ENCODE results near the gene XRCC3.

Gene XRCC3

DNA sequence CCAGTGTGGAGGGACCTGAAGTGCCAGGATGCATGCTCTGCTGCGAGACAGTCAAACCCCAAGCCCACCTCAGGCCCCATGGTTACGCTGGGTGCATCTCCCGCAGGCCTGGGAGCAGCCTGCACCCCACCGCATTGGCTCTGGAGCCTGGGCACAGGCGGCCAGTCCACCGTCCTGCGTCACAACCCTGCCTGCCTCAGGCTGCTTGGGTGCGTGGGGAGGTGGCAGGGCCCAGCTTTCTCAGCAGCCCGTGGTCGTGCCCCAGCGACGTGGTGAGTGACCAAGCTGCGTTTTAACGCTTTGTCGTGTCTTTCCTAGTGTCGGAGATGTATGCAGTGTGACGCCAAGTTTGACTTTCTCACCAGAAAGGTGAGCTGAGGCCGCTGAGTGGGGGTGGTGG lies 11.2 kb upstream of the XRCC3 start:
- no peak for DNase-seq (ENCODE audit: low spot score)

DNA sequence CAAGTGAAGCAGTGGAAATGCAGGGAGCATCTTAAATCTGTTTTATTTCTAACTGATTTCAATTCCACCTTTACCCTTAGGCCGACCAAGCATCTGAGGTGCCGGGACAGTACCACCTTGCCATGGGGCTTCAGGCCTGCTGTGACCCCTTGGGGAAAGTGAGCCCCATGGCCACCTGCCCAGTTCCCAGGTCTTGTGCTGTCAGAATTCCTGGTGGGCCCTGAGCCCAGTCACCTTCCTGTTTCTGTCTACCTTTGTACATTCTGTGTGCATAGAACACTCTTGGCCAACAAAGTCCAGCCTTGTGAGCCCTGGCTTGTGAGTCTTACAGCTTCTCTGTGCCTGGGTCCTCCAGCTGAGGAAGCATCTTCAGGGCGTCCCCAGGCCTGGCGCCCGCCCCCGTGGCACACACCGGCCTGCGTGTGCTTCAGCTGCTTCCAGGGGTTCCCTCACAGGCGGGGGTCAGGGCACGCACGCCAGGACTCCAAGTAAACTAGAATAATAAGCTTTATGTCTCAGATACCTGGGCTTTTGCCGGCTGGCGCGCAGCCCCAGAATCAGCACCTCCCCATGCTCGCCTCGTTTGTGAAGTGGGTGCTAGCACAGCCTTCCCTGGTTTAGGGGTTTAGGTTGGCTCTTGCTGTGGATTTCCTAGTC lies 10.6 kb upstream of the XRCC3 start:
- DNase-seq (ENCODE audit: low spot score), result no peak

DNA sequence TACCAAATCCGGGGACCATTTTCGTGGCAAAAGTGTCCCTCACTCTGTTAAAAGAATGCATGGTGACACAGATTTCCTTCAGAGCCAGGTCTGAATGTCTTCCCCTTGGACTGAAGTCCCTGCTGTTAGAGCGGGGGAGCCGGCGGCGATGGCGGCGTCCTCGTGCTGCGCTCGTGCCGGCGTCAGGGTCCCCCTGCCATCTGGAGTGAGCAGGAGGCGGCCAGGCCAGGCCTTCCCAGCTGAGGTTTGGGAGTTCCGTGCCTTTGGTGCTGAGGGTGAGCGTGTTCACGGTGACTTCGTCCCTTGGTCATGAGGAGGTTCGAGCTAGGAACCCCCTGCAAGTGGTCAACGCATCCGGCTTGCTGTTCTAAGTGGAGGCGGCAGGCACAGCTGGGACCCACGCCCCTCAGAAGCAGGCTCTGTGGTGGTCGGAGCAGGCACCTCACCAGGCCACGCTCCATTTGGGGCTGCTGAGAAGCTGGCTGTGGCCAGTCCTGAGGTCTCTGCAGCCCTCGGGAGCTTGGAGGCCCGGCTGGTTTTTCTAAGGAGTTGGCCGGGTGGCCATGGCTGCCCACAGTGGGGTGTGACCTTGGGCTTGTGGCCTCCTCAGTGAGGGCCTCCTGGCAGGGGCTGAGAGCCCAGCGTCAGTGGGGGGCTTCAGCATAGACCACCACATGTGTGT lies 9.9 kb upstream of the XRCC3 start:
- no peak for DNase-seq (ENCODE audit: low spot score)

DNA sequence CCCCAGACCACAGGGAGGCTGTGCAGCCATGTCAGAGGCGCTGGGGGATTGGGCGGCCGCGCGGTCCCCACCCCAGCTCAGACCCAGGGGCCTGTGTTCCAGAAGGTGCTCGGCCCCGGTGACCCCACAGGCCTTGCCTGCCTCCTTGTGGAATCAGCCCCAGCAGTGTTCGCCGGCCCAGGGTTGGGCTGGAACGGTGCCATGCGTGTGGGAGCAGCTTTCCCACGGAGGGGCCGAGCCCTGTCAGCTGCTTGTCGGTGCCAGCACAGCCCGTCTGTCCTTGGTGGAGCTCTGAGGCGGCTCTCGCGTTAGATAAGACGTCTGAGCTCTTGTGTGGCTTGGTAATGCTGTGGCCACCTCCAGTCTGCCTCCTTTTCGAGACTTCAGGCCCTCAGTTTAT lies 8.9 kb upstream of the XRCC3 start:
- DNase-seq (ENCODE audit: low spot score), result no peak

DNA sequence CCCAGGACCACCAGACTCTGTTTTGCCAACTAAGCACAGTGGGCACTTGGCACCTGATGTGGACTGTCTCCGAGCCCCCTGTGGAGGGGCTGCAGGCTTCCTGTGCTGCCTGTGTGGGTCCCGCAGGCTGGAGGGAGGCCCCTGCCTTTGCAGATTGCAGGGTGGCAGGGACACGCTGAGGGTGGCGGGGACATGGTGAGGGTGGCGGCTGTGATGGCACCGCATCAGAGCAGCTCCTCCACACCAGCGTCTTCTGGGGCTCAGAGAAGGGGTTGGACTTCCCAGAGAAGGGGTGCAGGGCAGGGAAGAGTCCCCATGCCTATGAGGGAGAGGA lies 8.5 kb upstream of the XRCC3 start:
- DNase-seq (ENCODE audit: low spot score), result no peak

DNA sequence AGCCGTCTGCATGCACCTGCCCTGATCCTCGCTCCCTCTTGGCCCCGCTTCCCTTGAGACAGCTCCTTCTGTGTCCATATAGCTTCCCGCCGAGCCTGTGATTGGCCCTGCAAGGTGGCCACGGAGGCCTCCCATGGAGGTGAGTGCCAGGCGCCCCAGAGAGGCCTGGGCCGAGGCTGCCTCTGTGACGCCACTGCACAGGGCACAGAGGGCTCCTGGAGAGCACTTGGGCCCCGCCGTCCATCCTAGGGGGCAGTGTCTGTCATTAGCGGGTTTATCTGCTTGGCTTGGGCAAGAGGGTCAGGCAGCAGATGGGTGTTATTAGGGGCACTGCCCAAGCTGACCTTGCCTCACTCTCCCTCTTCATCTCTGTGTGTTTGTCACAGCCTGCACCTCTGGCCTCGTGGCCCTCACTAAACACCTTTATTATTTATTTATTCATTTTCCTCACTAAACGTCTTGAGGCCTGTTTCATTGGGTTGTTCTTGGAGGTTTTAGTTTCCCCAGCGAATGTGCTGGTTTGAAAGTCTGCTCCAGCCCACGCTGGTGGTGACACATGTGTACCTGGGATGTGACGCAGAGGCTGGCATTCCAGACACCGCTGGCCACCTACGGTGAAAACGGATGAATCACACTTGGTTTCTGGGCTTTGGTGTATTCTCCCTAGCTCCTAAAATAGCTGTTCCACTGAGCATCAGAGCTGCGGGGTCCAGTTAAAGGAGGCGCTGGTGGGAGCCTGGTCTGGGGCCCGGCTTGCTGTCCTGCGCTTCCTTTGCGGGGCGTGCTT lies 6.3 kb upstream of the XRCC3 start:
- no peak for DNase-seq (ENCODE audit: low spot score)

DNA sequence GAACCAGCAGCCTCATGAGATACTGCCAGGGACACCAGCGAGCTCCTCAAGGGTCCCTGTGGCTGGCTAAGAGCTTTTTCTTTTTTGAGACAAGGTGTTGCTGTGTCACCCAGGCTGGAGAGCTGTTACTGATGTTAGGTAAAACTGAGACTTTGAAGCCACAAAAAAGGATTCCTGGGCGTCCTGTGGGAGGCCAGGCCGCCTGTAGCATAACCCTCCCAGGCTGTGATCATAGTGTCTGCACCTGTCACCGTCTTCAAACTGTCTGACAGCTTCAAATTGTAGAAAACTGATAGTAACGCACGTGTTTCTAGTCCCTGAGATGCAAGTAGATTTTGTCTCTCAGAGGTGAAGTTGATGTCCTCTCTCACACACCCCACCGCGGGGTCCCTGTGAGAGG lies 4.5 kb upstream of the XRCC3 start:
- DNase-seq (ENCODE audit: low spot score), result no peak

DNA sequence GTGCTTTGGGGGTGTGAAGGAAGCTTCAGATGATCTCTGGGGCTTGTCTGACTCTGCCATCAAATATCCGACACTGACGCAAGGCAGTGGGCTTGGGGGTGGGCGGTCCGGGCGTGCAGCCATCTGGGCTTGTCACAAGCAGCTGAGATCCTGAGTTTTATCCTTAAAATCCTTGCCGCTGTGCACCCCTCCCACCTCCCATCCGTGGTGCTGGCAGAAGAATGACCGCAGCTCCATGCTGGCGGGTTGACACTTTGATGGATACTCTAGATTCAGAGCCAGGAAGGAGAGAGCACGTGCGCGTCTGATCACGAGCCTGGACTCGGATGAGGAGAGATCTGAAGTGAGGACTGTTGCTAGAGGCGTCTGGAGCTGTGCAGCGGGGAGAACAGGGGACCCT lies 3.3 kb upstream of the XRCC3 start:
- no peak for DNase-seq (ENCODE audit: low spot score)

DNA sequence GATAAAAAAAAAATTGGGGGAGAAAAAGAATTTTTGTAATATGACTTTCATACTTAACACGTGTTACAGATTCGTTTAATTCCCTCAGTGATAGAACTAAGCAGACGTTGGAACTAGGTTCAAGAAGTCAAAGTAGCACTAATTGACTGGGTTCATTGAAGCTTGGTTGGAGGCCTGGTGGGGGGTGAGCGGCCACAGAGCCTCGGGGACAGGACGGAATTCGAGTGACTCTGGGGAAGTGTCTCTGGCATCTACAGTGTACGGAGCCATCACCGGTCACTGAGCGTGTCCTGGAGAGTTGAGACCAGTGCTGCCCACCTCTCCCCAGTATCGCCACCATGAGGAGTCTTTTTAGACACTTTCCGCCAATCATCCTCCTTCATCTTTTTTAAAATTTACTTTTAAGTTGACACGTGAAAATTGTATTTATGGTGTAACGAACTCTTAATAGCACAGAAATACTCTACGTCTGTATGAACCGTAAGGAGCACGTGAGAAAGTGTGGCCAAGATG lies 1.7 kb upstream of the XRCC3 start:
- DNase-seq (ENCODE audit: low spot score), result no peak

DNA sequence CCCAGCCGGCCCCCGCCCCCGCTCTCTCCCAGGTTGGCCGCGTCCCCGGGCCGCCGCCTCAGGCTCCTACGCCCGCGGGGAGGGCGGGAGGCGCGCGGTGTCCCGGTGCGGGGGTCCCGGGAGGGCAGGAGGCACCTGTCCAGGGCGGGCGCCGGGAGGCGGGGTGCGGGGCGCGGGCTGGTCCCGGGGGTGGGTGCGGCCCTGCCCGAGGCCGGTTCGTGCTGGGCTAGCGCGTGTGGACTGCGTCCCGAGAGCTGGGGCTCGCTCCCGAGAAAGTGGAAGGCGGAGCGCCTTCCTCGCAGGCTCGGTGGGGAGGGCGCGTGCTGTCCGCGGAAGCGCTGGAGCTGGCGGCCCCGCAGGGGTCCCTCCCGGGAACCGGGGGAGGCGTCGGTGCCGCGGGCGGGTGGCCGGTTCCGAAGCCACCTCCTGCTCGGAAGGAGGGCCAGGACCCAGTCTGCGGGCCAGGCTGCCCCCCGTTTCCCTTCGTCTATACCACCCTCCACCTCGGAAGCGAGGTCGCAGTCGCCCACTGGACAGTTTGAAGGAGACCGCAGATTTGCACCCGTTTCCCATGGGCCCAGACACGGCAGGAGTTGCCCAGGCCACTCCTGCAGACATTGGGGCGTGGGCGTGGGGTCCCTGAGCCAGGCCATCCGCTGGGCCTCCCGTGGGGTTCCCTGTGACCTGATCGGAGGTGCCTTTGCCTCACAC lies 995 bp upstream of the XRCC3 start:
- DNase-seq (ENCODE audit: low spot score), result no peak

DNA sequence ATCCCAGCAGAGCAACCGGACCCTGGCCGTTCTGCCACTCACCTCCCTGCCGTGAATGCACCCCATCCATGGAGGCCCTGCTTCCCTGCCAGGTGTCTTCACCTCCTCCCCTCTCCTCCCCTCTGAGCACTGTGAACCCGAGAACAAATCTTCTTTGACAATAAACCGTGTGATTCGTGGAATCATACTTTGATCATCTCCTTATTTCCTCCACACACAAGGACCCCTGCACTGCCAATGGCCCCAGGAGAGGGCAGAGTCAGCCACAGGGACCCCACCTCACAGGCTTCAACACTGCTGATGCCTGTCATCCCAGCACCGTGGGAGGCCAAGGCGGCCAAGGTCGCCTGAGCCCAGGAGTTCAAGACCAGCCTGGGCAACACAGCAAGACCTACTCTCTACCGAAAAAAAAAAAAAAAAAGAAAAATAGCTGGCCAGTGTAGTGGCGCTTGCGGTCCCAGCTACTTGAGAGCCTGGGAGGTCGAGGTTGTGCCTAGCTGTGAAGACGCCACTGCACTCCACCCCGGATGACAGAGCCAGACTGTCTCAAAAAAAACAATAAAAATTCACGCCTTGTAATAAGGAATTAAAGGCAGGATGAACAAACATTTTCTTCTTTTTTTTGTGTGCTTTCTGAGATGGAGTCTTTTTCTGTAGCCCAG lies 1.1 kb downstream of the XRCC3 start:
- DNase-seq (ENCODE audit: low spot score), result no peak

DNA sequence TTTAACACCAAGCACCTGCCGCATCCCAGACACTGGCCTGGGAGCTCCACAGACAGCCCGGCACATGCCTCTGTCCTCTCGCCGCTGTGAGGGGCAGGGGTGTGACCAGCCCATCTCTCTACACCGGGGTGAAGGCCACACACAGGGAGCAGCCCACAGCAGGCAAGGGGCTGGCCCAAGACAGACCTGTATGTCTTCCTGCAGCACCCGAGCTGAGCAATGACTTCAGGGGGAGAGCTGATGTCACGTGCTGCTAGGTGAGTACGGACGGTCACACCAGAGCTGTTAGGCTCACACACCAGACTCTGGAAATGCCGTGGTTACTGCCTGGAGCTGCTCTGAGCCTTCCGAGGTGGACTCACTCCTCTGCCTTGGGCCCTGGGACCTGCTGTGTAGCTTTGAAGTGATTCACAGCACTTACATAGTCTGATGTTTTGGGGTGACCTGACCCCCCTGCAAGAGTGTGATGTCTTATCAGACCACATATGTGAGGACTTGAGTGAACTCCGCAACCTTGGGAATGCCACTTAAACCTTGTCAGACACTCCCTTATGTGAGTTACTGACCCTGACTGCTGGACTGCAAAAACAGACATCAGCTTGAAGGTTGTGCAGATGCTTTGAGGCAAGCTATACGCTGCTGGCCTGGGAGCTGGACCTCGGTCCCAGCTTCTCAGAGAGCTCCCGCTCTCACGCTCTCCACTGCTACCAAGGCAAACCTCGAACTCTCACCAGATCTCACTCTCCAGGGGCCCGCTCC lies 1.8 kb downstream of the XRCC3 start:
- no peak for DNase-seq (ENCODE audit: low spot score)

DNA sequence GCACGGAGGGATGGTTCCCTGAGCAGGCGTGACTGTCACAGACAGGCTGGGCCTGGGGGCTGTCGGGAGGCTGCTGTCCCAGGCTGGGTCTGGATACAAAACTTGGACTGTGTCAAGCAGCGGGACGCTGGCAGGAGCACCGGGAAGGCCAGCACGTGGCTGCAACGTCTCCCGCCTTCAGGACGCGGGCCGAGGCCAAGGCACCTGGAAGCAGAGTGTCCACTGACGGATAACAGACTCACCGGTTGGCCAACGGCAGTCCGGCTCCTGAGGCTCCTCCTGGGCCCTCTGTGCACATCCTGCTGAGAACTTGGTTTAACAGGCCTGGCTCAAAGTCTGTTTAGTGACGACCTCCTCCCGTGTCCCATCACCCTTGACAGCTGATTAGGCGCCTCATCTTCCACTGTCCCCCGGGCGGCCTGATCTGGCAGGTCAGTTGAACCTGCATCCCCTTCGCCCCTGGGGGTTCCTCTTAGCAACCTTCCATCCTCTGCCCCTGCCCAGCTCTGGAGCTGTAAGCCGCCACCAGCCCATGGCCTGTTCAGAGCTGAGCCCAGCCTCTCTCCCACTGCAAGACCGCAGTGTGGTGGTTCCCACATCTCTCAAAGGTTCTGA lies 2.5 kb downstream of the XRCC3 start:
- DNase-seq (ENCODE audit: low spot score), result no peak

DNA sequence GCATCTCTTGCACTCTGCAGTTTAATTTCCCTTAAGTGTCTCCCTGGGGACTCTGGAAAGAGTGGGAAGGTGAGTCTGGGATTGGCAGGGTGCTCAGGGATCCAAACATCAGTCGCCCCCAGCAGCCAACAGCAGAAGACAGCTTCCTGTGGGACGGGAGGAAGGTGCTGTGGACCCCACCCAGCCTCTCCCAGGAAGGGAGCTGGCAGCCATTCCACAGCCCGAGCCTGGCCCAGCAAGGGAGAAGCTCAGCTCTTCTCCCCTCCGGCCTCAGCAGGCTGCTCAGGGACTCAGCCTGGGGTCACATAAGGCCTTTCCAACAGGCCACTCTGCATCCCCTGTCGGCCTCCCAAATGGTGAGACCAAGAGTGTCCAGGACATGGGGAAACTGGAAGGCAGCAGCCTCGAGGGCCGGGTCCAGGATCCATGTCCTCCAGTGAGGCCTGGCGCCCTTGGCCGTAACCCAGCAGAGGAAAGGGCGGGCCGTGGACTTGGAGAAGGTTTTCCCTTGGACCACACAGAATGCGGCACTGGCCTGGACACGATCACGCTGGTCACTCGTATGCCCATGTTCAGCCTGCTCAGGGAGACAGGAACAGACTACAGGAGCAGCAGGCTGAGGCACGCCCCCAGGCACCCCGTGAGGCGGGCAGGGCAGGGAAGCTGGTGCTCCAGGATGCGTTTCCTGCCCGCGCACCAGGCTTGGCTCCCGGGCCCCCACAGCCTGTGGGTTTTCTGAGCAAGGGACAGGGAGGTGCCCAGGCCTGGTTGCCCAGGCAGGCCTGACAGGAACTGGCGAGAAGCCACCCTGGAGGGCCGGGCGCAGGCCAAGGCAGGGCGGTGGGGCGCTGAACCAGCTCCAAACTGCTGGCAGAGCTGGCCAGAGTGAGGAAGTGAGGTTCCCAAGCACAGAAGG lies 3.5 kb downstream of the XRCC3 start:
- DNase-seq (ENCODE audit: low spot score), result no peak

DNA sequence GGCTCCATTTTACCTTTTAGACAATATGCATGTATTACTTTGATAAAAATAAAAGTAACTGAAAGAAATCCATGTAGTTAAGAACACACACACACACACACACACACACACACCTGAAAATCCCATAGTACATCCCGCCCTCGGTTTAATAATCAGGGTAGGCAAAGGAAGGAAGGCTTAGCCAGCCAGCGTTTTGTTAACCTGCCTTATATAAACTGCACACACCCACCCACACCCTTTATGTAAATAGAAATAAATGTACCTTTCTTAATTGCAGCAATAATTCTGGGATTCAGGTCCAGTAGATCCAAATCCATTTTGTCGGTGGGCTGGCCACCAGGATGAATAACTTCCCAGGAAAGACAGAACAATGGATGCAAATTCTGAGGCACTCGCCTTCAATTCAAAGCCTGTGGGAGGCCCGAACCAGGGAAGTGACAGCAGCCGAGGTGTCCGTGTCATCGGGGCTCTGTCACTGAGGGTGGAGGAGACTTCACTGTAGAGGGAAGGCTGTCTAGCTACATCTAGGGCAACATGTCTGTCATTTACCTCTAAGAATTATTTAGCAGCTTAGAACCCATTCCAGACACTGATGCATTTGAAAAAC lies 4.4 kb downstream of the XRCC3 start:
- no peak for DNase-seq (ENCODE audit: low spot score)

DNA sequence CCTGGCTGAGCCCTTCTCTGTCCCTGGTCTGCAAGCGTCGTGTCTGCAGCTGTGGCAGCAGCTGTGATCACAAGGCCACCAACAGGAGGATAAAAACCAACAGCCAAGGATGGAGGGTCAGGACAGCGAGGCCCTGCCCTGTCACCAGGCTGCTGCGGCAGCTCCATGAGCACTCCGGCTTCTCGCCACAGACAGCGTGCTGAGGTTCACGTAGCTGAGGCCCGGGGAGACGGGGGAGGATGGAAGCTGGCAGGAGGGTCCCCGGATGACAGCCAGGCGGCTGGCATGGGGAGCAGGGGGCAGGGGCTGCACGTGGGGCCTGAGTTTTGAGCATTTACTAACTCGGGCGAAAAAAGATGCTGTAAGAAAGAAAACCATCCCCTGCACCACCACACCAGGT lies 5.4 kb downstream of the XRCC3 start:
- no peak for DNase-seq (ENCODE audit: low spot score)

DNA sequence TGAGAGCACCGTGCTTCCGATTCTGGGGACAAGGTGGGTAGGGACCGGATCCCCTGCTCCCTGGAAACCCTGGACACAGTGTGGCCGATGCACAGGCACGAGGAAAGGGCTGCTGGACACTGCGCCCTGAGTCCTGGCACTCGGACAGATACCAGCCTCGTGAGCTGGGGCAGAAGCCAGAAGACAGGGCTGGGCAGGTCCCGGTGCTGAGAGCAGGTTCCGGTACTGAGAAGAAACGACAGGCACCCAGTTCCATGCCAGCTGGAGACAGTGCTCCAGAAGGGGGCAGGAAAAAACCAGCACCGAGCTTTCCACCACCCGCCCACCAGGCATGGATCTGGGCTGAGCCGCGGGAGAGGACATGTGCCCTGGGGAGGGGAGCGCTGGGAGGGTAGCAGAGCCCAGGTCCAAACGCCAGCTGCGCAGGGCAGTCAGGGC lies 6.5 kb downstream of the XRCC3 start:
- DNase-seq (ENCODE audit: low spot score), result no peak

DNA sequence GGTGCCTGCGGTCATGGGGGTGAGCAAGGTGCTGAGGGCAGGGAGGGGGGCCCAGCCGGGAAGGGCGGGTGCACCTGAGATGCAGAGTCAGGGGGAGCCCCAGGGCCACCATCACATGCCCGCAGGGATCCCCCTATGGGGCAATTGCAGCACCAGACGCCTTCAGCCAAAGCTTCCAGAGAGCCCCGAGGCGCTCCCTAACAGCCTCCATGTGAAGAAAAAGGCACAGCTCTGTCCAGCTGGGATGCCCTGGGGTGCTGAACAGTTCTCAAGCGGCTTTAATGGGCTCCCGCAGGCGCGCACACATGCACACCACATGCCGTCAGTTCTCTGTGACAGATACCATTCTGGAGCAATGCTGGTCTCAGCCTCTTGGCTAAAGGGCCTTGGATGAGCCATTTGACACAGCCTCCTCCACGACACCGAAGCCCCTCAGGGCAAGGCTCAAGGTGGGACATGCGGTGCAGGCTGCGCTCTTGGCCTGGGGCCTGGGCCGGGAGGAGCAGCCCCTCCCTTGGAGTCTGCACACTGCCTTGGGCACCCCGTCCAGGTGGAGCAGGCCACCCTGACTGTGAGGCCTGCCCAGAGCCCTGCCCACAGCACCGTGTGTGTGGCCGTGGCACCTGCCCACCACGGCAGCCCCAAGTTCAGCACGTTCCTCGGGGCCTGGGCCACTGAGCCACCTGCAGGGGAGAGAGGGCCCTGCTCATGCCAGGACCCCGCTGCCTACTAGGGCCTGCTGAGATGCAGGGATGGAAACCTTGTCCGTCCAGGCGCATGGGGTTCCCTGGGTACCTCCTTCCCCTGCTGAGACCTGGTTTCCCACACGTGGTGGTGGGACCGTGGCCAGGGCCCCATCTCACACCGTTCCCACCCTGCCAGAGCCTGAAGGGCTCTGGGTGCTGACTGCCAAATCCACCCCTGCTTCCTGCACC lies 7.7 kb downstream of the XRCC3 start:
- DNase-seq (ENCODE audit: low spot score), result no peak
